T-helper 9 cell (primary cell): ENCODE data around the gene TGM6.

Experiments used
- DNase-seq: peaks from one replicate; pipeline ENCODE4 v3.0.0-alpha.2; 2020
- total RNA-seq, 2 donors: gene quantifications; one replicate each; lab custom pipeline; 2026; lab: John Stamatoyannopoulos, UW

The TGM6 gene
- total RNA-seq: 0 reads per million in 2 donors

DNA sequence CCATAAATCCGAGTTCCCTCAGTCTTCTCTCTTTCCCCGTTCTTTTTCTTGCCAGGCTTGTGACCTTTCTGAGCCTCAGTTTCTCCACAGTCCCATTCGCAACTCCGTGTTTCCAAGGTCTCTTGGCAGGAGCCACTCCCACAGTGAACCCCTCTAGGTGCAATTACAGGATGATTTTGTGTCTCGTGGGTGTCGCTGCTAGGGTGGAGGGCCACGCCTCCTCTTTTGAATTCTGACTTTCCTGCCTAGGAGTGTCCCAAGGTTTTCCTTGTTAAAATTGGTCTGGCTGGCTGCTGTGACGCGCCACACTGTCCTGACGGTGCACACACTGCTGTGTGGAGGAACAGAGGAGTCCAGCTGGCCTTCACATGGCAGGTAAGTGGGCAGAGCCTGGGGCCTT is at the start of gene TGM6:
Gene TGM6, plus strand, starts transcription at position 301 of the 400 bp plus-strand sequence. Its CDS starts 68 bp downstream, at position 369.
- no peak for DNase-seq

DNA sequence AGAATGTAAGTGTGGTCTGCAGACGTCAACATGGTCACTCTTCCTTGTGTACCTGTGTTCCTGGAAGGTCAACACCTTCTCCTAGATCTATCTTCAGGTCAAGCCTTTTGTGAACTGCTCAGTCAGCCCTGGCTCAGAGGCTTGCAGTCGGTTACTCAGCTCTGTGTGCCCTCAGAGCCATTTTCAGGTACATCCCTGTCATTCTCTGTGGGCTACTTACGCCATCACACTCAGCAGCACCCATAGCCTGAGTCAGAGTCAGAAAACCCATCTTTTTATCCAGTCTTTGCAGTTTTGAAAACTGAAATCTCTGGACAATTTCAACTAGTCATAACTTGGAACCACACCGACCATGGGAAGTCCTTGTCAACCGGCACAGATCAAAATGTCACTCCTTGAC is 49.6 kb upstream of the TGM6 start:
- no peak for DNase-seq

DNA sequence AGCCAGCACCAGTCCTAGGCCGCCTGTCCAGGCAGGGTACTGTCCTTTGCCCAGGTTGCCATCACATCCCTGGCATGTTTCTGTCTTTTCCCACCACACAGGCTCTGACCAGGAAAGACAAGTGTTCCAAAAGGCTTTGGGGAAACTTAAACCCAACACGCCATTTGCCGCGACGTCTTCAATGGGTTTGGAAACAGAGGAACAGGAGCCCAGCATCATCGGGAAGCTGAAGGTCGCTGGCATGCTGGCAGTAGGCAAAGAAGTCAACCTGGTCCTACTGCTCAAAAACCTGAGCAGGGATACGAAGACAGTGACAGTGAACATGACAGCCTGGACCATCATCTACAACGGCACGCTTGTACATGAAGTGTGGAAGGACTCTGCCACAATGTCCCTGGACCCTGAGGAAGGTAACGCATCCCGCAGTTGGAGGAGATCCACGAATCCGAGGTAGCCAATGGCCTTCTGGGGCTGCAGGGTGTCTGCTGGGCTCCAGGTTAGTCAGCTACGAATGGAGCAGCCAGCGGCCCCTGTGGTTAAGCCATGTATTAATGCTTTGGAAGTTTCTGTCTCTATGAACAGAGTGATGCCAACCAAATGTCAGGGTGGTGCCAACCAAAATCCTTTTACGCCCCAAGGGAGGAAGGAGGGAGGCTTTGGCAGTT is 48.7 kb upstream of the TGM6 start:
- DNase-seq: no peak

DNA sequence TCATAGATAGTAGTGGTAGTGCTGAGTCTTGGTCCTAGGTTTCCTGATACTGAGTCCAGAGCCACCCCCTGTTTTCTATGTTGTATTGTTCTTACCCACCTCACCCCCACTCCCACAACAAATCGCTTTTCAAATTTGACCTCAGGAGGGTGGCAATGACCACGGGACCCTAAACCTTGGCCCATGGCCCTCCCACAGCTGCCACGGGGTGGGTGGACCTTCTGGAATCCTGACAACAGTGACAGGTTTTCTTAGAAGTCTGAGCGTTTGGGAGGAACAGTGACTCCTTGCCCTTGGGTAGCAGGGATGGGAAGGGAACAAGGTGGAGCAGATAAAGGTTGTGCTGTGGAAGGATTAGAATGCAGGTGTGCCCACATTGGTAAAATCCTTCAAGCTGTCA is 48.0 kb upstream of the TGM6 start:
- no peak for DNase-seq

DNA sequence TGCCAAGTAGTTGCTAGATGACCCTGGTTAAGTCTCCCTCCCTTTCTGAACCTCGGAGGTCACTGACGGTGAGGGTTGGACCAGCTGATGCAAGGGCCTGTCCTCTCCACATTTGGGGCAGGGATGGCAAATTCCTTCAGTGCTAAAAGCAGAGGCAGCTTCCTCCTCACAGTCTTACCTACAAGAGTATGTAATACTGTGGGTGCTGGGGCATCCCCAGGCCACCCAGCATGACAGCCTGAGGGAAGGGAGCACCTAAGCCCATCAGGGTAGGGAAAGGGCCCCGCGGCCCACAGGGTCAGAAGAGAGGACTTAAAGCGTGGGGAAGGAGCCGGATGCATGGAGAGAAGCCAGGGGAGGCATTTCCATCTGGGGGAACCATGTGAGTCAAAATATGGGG is 46.9 kb upstream of the TGM6 start:
- no peak for DNase-seq

DNA sequence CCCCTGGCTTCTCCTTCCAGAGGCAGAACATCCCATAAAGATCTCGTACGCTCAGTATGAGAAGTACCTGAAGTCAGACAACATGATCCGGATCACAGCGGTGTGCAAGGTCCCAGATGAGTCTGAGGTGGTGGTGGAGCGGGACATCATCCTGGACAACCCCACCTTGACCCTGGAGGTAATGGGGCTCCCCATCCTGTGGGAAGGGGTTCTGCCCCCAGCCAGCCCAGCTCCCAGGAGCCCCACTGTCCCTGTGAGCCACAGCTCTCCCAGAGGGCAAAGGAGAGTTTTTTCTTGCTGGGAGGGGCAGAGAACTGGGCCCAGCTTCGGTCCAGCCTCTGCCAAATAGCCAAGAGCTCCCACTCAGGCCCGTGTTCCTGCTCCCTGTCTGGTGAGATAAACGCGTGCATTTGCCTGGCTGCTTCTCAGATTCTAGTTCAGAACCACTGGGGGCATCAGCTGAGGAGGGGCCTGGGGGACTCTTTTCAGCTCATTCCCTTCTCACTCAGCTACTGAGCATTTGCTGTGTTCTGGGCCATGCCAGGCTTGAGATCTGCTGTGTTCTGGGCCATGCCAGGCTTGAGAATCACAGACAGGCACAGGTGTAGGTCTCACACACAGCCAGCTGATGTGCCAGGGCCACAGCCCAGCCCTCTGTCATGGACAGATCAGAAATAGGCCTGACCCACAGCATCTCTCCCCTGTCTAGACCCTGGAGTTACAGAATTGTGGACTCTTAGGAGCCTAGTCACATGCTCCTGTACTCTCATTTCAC is 45.4 kb upstream of the TGM6 start:
- DNase-seq: no peak

DNA sequence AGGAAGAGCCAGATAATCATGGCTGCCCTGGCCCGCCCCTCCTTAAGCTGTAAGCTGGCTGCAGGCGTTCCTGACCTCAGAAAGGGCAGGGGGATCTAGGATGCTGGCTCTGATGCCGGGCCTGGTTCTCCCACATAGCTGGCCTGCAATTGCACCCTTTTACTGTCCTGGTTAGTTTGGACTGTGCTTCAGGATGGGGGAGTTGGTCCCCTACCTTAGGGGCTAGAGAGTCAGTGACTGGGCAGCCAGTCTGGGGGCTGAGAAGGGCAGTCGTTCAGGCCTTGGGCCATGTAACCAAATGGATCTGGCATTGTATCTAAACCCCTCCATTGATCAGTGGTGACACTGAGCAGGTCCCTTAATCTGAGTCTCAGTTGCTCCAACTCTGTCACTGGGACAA is 44.2 kb upstream of the TGM6 start:
- no peak for DNase-seq

DNA sequence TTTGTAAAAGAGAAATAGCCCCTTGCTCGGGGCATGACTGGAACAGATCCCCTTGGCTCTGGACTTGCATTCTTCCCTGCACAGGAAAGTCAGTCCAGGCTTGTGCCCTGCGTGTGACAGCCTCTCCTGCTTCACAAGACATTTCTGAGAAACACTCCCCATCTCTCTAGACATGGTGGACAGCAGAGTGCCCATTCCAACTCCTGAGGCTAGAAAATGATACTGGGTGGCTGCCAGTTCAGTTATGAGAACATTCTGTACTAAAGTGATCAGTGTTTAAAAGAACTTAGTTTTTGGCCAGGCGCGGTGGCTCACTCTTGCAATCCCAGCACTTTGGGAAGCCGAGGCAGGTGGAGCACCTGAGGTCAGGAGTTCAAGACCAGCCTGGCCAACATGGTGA is 43.6 kb upstream of the TGM6 start:
- DNase-seq: no peak

DNA sequence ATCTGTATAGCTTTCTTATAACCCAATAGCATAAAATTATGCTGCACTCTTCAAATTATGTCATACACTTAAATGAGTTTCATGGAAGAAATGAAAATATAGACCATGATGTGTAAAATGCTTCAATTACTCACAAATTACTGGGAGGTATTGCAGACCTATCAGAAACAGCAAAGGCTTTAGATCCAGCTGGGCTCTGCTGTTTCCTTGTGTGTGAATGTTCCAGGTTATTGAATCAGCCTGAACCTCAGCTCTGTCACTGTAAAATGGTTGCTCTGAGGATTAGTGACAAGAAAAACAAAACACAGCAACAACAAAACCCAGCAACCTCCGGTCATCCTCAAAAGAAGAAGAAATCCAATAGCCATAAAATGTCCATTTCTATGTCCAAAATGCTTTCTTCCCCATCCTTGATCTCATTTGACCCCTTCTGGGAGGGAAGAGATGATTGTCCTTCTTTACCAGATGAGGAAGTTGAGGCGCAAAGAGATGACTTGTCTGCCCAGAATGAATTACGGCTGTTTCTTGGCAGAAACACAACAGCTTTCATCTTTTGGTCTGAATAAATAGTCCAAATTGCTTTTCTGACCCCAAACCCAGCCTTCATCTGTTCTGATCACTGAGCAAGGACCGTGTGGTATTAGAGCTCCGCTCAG is 42.2 kb upstream of the TGM6 start:
- no peak for DNase-seq

DNA sequence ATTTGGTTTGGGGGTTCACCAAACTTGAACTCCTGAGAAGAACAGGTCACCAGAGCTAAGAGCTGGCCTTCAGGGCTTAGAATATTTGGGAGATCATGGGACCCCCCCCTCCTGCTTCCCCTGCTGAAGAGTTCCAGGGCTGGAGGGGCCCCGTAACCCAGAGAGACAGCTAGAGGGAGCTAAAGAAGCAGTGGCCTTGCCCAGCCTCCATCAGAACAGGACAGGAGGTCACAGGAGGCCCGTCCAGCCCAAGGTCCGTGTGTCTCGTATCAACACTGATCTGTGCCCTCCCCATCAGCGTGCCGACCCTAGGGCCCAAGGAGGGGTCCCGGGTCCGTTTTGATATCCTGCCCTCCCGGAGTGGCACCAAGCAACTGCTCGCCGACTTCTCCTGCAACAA is 40.6 kb upstream of the TGM6 start:
- DNase-seq: no peak

DNA sequence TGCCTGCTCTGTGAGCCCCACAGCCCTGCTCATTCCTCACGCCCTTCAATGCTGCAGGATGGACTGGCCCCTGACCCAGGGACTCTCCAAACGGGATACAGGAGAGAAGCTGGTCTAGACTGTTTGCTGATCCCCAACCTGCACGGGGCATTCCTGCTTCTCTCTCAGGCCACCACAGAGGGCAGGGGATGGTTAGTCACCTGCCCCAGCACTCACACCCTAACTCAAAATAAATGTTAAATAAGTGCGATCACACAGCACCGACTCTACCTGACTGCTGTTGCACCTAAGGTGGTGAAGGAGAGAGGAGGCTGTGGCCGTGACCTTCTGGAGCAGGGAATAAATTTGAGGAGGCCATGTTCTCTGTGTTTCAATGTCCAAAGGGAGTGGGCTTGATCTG is 39.9 kb upstream of the TGM6 start:
- DNase-seq: no peak

DNA sequence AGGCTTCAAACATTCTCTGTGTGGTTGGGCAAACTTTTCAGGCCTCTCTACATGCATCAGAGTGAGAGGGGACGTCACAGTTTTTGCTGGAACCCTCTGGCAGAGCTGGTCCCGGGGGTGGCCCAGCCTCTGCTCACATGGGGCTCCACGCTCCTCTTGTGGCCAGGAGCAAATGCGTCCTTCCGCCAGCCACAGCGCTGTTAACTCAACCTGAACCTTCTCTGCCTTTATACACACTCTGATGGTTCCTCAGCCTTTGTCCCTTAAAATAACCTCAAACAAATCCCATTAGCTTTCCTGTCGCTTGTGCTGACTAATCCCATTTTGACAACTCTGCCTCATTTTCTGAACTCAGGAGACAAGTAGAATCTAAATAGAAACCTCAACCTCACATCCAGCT is 39.4 kb upstream of the TGM6 start:
- no peak for DNase-seq

DNA sequence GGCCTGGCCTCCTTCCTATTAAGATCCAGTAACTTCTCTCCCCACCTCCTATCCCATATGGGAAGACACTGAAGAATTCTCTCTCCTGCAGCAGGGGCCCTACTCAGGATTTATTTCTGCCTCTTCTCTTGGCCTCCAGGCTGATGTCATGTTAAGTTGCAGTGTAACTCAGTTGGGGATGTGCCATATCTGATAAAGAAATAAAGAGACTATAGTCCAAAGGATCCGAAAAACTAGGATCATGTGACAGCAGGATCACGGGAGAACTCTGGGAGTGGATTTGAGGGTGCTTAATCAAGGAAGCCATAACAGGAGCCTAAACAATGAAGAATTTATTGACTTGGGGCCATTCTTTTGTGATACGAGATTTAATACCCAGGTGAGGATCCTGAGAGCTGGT is 38.5 kb upstream of the TGM6 start:
- DNase-seq: no peak

DNA sequence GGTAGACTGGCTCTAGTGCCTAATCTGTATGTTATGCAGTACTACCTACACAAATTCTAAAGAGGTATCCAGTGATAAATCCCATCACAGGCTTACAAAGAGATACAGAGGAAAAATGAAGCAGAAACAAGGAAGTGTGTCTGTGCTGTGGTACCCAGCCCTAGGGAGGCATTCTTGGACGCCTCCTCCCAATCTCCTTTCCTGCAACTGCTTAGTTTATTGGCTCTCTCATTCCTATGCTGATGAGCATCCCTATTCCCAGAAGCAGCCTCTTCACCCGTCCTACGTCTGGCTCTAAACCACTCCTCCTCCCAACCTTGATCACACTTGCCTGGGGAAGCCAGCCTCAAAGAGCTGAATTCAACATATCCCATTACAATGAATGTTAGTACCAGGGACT is 34.5 kb upstream of the TGM6 start:
- DNase-seq: no peak

DNA sequence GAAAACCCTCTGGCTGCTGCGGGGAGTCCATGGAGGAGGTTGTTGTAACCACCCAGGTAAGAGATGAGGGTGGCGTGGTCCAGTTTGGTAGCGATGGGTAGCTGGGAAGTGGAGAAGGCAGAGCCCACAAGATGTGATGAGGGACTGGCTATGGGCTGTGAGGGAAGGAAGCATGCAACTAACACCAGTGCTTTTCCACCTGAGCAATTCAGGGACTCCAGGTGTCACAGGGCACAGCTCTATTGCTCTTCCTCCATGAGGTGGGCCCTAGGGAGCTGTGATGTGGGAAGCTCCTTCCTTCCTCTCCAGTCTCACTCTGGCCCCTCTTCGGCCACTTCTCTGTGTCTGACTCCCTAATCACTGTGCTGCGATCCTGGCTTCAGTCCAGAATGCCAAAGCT is 32.4 kb upstream of the TGM6 start:
- no peak for DNase-seq

DNA sequence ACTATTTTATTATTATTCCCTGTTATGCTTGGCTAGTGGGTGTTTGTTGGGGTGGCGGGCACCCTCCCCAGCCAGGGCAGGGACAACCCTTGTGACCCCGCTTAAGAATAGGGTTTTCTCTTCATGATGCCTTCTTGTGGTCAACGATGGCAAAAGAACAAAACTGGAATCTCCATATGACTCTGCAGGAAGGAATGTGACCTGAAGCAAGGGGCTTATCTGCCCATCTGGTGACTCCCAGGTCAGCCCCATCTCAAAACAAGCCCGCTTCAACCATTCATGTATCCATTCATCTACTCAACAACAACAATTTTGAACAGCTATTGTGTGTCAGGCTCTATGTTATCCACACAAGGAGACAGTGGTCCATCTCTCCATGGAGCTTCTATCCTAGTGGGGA is 30.9 kb upstream of the TGM6 start:
- DNase-seq: no peak

DNA sequence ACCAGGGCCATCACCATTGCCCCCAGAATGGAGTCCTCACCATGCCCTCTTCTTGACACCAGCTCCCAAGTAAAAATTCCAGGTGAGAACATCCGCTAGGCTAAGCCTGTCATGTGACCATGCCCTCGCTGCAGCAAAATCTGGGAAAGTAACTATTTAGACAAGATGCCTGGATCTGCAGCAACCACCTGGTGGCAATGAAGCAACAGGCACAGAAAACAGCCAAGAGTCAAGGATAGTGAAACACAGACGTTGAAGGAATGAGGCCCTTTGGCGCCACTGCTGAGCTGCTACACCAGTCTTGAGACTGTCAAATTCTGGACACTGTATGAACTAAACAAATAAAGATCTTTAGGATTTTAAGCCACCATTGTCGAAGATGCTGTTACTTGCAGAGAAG is 30.1 kb upstream of the TGM6 start:
- no peak for DNase-seq

DNA sequence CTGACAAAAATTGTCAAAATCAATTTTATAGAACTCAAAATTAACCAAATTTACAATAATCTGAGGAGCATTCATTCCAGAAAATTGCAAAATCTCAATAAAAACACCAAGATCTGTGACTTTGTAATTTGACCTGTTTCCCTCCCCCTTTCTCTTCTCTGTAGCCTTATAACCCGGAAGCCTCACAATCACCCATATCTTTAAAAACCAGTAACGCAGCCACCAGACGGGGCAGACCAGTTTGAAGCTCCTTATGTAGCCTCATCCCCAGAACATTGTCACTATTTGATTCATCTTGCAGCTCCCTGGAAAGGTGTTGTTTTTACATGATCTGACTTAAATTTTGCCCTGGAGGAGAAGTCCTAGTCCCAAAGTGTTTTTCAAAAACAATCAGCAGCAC is 27.5 kb upstream of the TGM6 start:
- no peak for DNase-seq

DNA sequence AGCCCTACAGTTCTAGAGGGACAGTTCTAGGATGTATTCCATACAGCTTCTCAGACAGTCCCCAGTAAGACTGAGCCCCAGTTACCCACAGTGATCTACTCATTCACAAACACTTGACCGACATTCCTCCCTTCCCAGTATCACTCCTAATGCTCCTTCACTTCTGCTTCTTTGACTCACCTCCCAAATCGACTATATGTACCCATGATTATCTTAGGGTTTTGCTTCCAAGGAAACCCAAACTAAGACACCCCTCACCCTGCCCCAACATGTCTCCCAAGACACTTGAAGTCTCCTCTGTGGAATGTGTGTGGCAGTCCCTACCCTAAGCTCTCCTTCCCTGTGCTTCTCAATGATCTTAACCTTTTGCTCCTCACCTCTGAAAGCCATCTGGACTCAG is 23.6 kb upstream of the TGM6 start:
- no peak for DNase-seq

DNA sequence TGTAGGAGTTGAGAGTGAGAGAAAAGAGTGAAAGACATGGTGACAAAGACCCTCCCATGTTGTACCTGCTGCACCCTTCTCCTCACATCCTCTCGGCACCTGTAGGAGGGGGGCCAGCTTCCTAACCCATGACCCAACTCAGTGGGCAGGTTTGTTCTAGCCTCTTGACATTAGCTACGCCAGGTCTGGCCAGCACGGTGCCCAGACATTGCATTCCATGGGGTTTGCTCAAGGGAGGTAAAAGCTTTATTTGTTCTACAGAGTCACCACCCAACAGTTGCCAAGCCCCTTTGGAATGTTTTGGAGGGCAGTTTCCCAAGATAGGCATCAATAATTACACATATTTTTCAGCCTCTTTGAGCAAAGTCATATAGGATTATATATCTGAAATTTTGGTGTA is 22.7 kb upstream of the TGM6 start:
- no peak for DNase-seq

DNA sequence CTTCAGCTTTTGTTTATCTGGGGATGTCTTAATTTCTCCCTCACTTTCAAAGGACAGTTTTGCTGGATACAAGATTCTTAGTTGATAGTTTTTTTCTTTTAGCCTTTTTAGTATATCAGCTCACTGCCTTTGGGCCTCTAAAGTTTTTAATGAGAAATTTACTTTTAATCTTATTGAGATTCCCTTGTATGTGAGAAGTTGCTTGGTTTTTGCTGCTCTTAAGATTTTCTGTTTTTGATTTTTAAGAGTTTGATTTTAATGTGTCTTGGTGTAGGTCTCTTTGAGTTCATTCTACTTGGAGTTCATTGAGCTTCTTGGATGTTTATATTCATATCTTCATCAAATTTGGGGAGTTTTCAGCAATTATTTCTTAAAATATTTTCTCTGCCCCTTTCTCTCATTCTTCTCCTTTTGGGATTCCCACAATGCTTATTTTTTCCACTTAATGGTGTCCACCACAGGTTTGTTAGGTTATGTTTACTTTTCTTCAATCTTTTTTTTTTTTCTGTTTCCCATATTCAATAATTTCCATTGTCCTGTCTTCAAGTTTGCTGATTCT is 19.6 kb upstream of the TGM6 start:
- no peak for DNase-seq

DNA sequence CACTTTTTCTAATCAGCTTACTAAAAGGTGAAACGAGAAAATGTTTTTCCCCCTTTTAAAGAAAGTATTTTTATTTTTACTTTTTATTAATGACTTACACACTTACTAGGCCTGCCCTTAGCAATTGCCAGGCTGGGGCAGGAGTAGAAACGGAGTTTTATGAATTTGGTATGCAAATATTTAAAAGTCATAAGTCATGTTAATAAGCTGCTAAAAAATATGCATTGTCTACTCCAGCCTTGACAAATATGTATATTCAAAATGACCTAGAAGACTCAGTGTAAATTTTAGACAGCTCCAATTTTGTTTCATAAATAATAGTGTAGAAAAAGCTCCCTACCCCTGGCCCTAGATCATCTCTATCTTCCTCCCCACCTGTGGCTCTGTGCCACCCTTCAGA is 17.5 kb upstream of the TGM6 start:
- no peak for DNase-seq

DNA sequence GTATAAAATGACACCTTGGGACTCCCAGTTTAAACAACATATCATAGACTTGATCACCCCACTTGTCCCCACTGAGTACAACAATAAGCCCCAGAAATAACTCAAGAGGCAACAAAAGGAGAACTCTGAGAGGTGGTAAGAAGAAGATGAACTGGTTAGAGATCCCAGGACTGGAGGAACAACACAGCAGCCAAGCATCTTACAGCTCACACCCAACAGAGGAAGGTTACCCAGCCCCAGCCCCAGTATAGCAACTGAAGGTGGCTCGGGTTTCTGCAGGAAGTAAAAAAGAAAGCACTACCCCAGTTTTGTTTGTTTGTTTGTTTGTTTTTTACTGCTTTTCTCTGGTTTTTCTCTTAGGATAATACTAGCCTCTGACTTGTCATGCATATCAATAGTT is 17.1 kb upstream of the TGM6 start:
- no peak for DNase-seq

DNA sequence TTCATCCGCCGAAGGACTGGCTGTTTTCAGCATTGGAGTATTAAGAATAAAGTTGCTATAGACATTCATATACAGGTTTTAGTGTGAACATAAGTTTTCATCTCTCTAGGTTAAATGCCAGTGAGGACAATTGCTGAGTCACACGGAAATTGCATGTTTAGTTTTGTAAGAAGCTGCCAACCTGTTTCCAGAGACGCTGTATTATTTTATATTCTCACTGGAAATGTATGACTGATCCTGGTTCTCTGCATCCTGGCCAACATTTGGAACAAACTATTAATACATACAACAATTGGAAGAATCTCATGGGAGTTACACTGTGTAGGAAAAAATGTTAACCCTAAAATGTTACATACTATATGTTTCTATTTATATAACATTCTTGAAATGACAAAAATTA is 16.7 kb upstream of the TGM6 start:
- no peak for DNase-seq
